Measurements from ENCODE around the gene VPS26C. TPM values are rescaled to one million over a fixed set of nuclear protein-coding genes. Genes with fewer than 3 reads are reported as not detected.
A peak's percentile ranks its signal among the peaks of the same experiment; 100 is the strongest.

The VPS26C gene
- total and polyA plus RNA-seq, 9 of the 15 experiments (the other 6 are each of a cell fraction or from before 2014, with no cell fraction given): 32.8 to 48.7 (median 42.1) TPM

GRCh38 chr21:37208741-37209225 is 58.4 kb downstream of the VPS26C start:
- no peaks in the 10 kb centered on the region for H3K79me2 ChIP-seq (ENCODE audit: control insufficient read depth, insufficient read depth, low read length)
- peak overlapping the region; percentile 53; the same call in 2 of the 3 replicates for H3K27ac ChIP-seq (ENCODE audit: extremely low read depth, low read depth, low read length)
- intact Hi-C loops (cut with micrococcal nuclease) (no loop called here), in situ Hi-C loops (cut with MboI) (no loop called here)
- no peaks in the 10 kb centered on the region for H3K9me3 ChIP-seq (replicated peaks; ENCODE audit: control insufficient read depth, insufficient read depth, low read depth, low read length)
- WGBS (ENCODE audit: insufficient coverage, low coverage, missing lambda C conversion rate): 90% methylated on average over 14 of the region's 15 CpGs
- peak overlapping the region; percentile 58; the same call in 1 of the 2 replicates for H3K4me2 ChIP-seq (ENCODE audit: insufficient read depth, low read length)
- DNase-seq (ENCODE audit: extremely low read depth in 1 of 4, low spot score in 3 of 4) (no peak), FAIRE-seq (no peak), ATAC-seq (no peak)
- no peaks in the 10 kb centered on the region for H4K20me1 ChIP-seq (replicated peaks; ENCODE audit: control insufficient read depth, insufficient read depth, low read length)
- no peaks in the 10 kb centered on the region for H3K9me1 ChIP-seq (ENCODE audit: control insufficient read depth, insufficient read depth, low read length)
- no peaks in the 10 kb centered on the region for H3K36me3 ChIP-seq (ENCODE audit: control insufficient read depth, insufficient read depth, low read length)
- no TSS peak for BruUV-seq (replicated peaks)
- no peak for TF ChIP-seq ZEB2 (IDR thresholded peaks at IDR 0.05)
- TF ChIP-seq ZBTB33 (CRISPR knock-in tag; IDR thresholded peaks at IDR 0.05): no peak
- no peak for TF ChIP-seq PHTF2 (CRISPR knock-in tag; IDR thresholded peaks at IDR 0.05)
- TF ChIP-seq ZNF717 (CRISPR knock-in tag; IDR thresholded peaks at IDR 0.05): no peak
- TF ChIP-seq ZNF561 (CRISPR knock-in tag; conservative IDR thresholded peaks at IDR 0.05): no peak
- no peak for TF ChIP-seq TBP (optimal IDR thresholded peaks at IDR 0.05; ENCODE audit: low read depth, low read length)
- TF ChIP-seq MAZ (CRISPR knock-in tag; conservative IDR thresholded peaks at IDR 0.05 in 1 of 2, IDR thresholded peaks at IDR 0.05 in 1 of 2): no peak
- TF ChIP-seq YY1 (IDR thresholded peaks at IDR 0.05; ENCODE audit: borderline replicate concordance in 1 of 3, control insufficient read depth in 1 of 3, extremely low read depth in 1 of 3, insufficient read depth in 3 of 3, insufficient read length in 1 of 3, insufficient replicate concordance in 2 of 3, low read depth in 1 of 3, low read length in 2 of 3): no peak
- no peak for TF ChIP-seq KLF10 (CRISPR knock-in tag; IDR thresholded peaks at IDR 0.05)
- TF ChIP-seq ZNF121 (CRISPR knock-in tag; conservative IDR thresholded peaks at IDR 0.05): no peak
- no peak for TF ChIP-seq NR2C2 (CRISPR knock-in tag; IDR thresholded peaks at IDR 0.05)
- no peak for TF ChIP-seq NR2C2 (tag; IDR thresholded peaks at IDR 0.05)
- no peak overlapping the region for H3K4me3 ChIP-seq
- H3K9ac ChIP-seq (ENCODE audit: insufficient read depth in 1 of 2, low read depth in 2 of 2, low read length in 2 of 2): peak overlapping the region in 1 of 2 experiments; percentile 91; a peak in 1 of 4 replicates
- CTCF ChIA-PET (ENCODE audit: low intra/inter-chr PET ratio): no interaction called here
- peak overlapping the region; percentile 85 for H2AFZ ChIP-seq (ENCODE audit: low read depth, low read length)
- POLR2A ChIA-PET: interaction anchor here (0.6 to 1.7 kb wide), 2 partner anchors 58 to 161 kb away, joined by 3 to 5 read pairs; partner anchors contain the start of gene VPS26C
- no peaks in the 10 kb centered on the region for H3K27me3 ChIP-seq (ENCODE audit: control insufficient read depth in 2 of 2, insufficient read depth in 2 of 2, low read length in 2 of 2)
- peaks cover 12 to 20% of the 10 kb centered on the region in 2 experiments; a peak in 4 of 5 replicates for H3K4me1 ChIP-seq (replicated peaks in 1 of 2; ENCODE audit: control insufficient read depth in 2 of 2, insufficient read depth in 2 of 2, low read length in 2 of 2)

Data from K562 (cell line).